Spleen (tissue), 11 donors: ENCODE results near the gene MED8. TPM values are rescaled to one million over a fixed set of nuclear protein-coding genes. Genes with fewer than 3 reads are reported as not detected.
"Not testable (repeated sequence)": the region's sequence is repeated elsewhere in the genome, so short reads cannot be mapped to it uniquely, and the experiment has no call there.

Source experiments
- DNase-seq: peaks from one replicate; pipeline ENCODE4 v3.0.0-alpha.2; 2020
- H3K27ac ChIP-seq, 8 donors: fragments of 200-600 bp; sonication (generic) in 7 of 8; 1 replicate in 4 of 8; 2 replicates in 4 of 8; pipeline versions ENCODE4 v1.5.0 to v1.8.0; 2016 to 2021; ENCODE audit warnings: inconsistent platforms in 4 of 8, mild to moderate bottlenecking in 4 of 8, moderate library complexity in 1 of 8
- H3K27me3 ChIP-seq, 7 donors: fragments of 200-600 bp; sonication (generic) in 6 of 7; replicated peaks in 1 of 7; 1 replicate in 4 of 7; 2 replicates in 3 of 7; pipeline versions ENCODE4 v1.5.0 to v1.8.0; 2016 to 2021; ENCODE audit warnings: inconsistent platforms in 3 of 7, mild to moderate bottlenecking in 1 of 7
- H3K36me3 ChIP-seq, 6 donors: fragments of 200-600 bp; sonication (generic) in 5 of 6; 1 replicate in 4 of 6; 2 replicates in 2 of 6; pipeline versions ENCODE4 v1.5.0 to v1.8.0; 2016 to 2021; ENCODE audit warnings: inconsistent platforms in 2 of 6
- H3K4me1 ChIP-seq, 6 donors: fragments of 200-600 bp; sonication (generic) in 5 of 6; 1 replicate in 3 of 6; 2 replicates in 3 of 6; pipeline versions ENCODE4 v1.5.0 to v1.8.0; 2016 to 2021; ENCODE audit warnings: inconsistent platforms in 3 of 6
- H3K4me3 ChIP-seq, 8 donors: fragments of 200-600 bp; sonication (generic) in 7 of 8; 1 replicate in 4 of 8; 2 replicates in 4 of 8; pipeline versions ENCODE4 v1.5.0 to v1.8.0; 2016 to 2021; ENCODE audit warnings: inconsistent platforms in 4 of 8, mild to moderate bottlenecking in 4 of 8, moderate library complexity in 2 of 8
- H3K9me3 ChIP-seq, 8 donors: fragments of 200-600 bp; sonication (generic) in 7 of 8; 1 replicate in 4 of 8; 2 replicates in 4 of 8; pipeline versions ENCODE4 v1.5.0 to v1.8.0; 2016 to 2021; ENCODE audit warnings: inconsistent platforms in 4 of 8
- POLR2A ChIP-seq, 3 donors: fragments of 450-650 bp; IDR thresholded peaks; one replicate each; pipeline ENCODE4 v1.5.1; 2017; ENCODE audit warnings: antibody characterized with exemption in 3 of 3, mild to moderate bottlenecking in 1 of 3
- POLR2AphosphoS5 ChIP-seq, 3 donors: sonication (generic); formaldehyde crosslinking; IDR thresholded peaks; one replicate each; pipeline ENCODE4 v1.5.1; 2017; ENCODE audit warnings: antibody characterized with exemption in 3 of 3
- WGBS, 5 donors: extraction: QIAGEN DNeasy Blood & Tissue Kit in 3 of 5; methylation state at CpG; one replicate each; pipeline versions ENCODE4 v1.1.5 to v1.1.7; 2013 to 2018; 5-methylcytosine and 5-hydroxymethylcytosine counted together
- intact Hi-C: fragments of 100-400 bp; cut with DNase I; formaldehyde crosslinking; loops from one replicate; pipeline ENCODE4 v1.15.0; 2023; ENCODE audit warnings: low total_unique reads
- polyA plus RNA-seq, 3 donors: library from polyadenylated mRNA; stranded (reverse); fragments of 200-250 nt; gene quantifications; one replicate each; pipeline ENCODE4 v1.2.1, GENCODE V29; 2013
- total RNA-seq, 7 donors: library from RNA; depleted of rRNA in 3 of 7; stranded (reverse); fragments of >200 nt in 3 of 7; fragmentation: NEBNext Ultra II Directional in 4 of 7; extraction: Animal tissue kit (Norgen Biotek cat#: 25700) in 4 of 7; gene quantifications; one replicate each; pipeline versions ENCODE4 v1.1.0 to v1.2.1, GENCODE V29; 2016 to 2021
- TF ChIP-seq, protein P1 (sequence below), 11 experiments: fragments of 200-600 bp in 7 of 11; fragments of 450-650 bp in 4 of 11; sonication (generic) in 4 of 11; IDR thresholded peaks in 8 of 11; conservative IDR thresholded peaks in 3 of 11; 1 replicate in 7 of 11; 2 replicates in 4 of 11; pipeline versions ENCODE4 v1.4.0 to v1.8.0; 2016 to 2021; ENCODE audit warnings: antibody characterized with exemption in 11 of 11, inconsistent platforms in 4 of 11, mild to moderate bottlenecking in 1 of 11
- donor health status: healthy with polysubstance abuse.
- donor health status: DM: no; HTN: no; CAD: no; lungs with moderate emphysema.
- donor health status: DM: no; HTN: no; CAD: no.
- donor health status: Bipolar disorder and iron deficiency.
- donor health status: healthy.
- donor health status: DM: no; HTN: no; CAD: no.
- donor health status: DM: yes; HTN: yes; CAD: no.

Gene MED8
- total and polyA plus RNA-seq, 10 donors: 18.3 to 38.3 (median 28.2) TPM

DNA sequence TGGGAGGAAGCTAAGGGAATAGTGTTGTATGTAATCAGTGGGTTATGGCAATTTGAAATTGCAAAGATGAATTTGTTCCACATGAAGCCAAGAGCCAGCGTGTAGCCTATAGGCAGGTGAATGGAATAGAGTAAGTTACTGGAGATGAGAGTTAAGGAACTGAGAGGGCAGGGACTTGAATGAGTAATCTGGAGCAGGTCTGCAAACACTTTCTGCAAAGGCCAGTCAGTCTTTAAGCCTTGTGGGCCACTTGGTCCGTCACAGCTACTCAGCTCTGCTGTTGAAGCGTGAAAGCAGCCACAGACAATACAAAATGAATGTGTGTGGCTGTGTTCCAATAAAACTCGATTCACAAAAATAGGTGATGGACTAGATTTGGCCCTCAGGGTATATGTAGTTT lies 29.3 kb upstream of the MED8 start:
- 74 to 94% (median 90%) methylated on average over 4 of the region's 4 CpGs for WGBS, 5 donors
- Histone ChIP-seq H3K27ac (no peak overlapping the region), H3K4me3 (no peak overlapping the region), H3K36me3 (peaks cover 5 to 91% (median 78%) of the 10 kb centered on the region in 6 donors), H3K4me1 (peaks cover 0 to 5% (median 0%) of the 10 kb centered on the region in 6 donors), H3K27me3 (no peaks in the 10 kb centered on the region), H3K9me3 (no peaks in the 10 kb centered on the region)
- TF ChIP-seq, protein P1, sequence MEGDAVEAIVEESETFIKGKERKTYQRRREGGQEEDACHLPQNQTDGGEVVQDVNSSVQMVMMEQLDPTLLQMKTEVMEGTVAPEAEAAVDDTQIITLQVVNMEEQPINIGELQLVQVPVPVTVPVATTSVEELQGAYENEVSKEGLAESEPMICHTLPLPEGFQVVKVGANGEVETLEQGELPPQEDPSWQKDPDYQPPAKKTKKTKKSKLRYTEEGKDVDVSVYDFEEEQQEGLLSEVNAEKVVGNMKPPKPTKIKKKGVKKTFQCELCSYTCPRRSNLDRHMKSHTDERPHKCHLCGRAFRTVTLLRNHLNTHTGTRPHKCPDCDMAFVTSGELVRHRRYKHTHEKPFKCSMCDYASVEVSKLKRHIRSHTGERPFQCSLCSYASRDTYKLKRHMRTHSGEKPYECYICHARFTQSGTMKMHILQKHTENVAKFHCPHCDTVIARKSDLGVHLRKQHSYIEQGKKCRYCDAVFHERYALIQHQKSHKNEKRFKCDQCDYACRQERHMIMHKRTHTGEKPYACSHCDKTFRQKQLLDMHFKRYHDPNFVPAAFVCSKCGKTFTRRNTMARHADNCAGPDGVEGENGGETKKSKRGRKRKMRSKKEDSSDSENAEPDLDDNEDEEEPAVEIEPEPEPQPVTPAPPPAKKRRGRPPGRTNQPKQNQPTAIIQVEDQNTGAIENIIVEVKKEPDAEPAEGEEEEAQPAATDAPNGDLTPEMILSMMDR (IDR thresholded peaks at IDR 0.05 in 8 of 11, conservative IDR thresholded peaks at IDR 0.05 in 3 of 11): no peak
- TF ChIP-seq POLR2A (IDR thresholded peaks at IDR 0.05): no peak
- TF ChIP-seq POLR2AphosphoS5 (IDR thresholded peaks at IDR 0.05): no peak
- no peak for DNase-seq
- intact Hi-C loops: no loop called here

DNA sequence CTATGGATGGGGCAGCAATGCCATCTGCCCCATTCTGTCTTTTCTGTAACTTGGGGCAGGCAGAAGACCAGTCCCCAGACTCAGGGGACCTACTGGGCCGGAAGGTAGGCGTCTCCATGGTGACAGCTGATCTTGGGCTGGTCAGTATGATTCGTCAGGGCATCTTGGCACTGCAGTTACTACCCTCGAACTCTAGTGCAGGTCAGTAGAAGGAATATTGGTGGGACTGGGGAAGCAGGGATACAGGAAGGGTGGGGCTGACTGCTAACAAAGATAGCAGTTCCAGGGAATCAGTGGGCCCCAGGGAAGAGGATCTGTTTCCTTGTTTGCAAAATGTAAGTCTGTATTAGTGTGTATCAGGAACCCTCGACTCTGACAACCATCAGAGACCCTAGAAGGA lies 26.3 kb upstream of the MED8 start:
- H3K4me3 ChIP-seq: no peak overlapping the region
- H3K36me3 ChIP-seq: peaks cover 5 to 77% (median 55%) of the 10 kb centered on the region in 6 donors
- H3K27me3 ChIP-seq: no peaks in the 10 kb centered on the region
- WGBS, 5 donors: 70 to 90% (median 81%) methylated on average over 5 of the region's 5 CpGs
- TF ChIP-seq, protein P1 (IDR thresholded peaks at IDR 0.05 in 8 of 11, conservative IDR thresholded peaks at IDR 0.05 in 3 of 11): no peak
- TF ChIP-seq POLR2AphosphoS5 (IDR thresholded peaks at IDR 0.05): no peak
- no peak for TF ChIP-seq POLR2A (IDR thresholded peaks at IDR 0.05)
- H3K4me1 ChIP-seq: peaks cover 0 to 5% (median 0%) of the 10 kb centered on the region in 6 donors
- intact Hi-C loops: loop anchor here (2.0 kb wide), 1 partner anchor 189 kb away; no protein-coding TSS in a partner anchor
- no peak for DNase-seq
- H3K9me3 ChIP-seq: no peaks in the 10 kb centered on the region
- H3K27ac ChIP-seq: peak overlapping the region in 2 of 8 donors; percentile 2 to 36

DNA sequence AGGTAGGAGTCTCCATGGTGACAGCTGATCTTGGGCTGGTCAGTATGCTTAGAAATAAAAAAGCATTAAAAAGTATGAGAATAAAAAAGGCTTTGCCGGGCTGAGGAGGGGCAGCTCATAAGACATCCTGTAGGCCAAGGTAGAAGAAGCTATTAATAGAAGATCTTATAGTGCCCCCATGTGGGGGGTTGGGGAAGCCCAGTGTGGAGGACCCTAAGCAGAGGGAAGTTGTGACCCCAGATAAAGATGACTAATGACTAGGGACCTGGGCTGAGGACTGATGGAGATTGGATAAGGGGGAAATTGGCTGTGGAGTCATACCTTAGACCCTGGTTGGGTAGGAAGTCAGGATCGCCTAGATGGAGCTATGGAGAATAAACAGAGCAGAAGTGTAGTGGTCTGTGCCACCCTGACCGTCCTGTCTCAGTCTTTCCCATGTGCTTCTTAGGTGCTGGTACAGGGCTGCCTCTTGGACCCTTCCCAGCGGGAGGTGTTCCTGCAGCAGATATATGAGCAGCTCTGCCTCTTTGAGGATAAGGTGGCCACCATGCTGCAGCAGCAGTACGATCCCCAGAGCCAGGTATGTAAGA lies 25.1 kb upstream of the MED8 start:
- Histone ChIP-seq H3K9me3 (no peaks in the 10 kb centered on the region), H3K4me3 (no peak overlapping the region), H3K27me3 (no peaks in the 10 kb centered on the region), H3K36me3 (peaks cover 5 to 77% (median 46%) of the 10 kb centered on the region in 6 donors), H3K27ac (no peak overlapping the region), H3K4me1 (peaks cover 0 to 5% (median 0%) of the 10 kb centered on the region in 6 donors)
- no peak for DNase-seq
- TF ChIP-seq POLR2AphosphoS5 (IDR thresholded peaks at IDR 0.05): no peak
- TF ChIP-seq POLR2A (IDR thresholded peaks at IDR 0.05): no peak
- TF ChIP-seq, protein P1 (IDR thresholded peaks at IDR 0.05 in 8 of 11, conservative IDR thresholded peaks at IDR 0.05 in 3 of 11): peak; percentile 60 to 89 (median 82)
- intact Hi-C loops: loop anchor here (2.0 kb wide), 1 partner anchor 188 kb away; no protein-coding TSS in a partner anchor
- WGBS, 5 donors: 73 to 89% (median 81%) methylated on average over 5 of the region's 5 CpGs

DNA sequence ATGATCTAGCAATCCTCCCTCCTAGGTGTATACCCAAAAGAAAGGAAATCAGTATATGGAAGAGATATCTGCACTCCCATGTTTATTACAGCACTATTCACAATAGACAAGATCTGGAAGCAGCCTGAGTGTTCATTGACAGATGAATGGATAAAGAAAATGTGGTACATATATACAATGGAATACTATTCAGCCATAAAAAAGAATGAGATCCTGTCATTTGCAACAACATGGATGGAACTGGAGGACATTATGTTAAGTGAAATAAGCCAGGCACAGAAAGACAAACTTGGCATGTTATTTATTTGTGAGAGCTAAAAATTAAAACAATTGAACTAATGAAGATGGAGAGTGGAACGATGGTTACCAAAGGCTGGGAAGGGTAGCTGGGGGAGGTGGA lies 23.8 kb upstream of the MED8 start:
- DNase-seq, H3K4me1 ChIP-seq, H3K27me3 ChIP-seq, H3K4me3 ChIP-seq, H3K9me3 ChIP-seq, H3K27ac ChIP-seq, intact Hi-C loops: not testable (repeated sequence)
- WGBS, 5 donors: 92 to 100% (median 98%) methylated on average over 1 of the region's 1 CpG
- peaks cover 0 to 77% (median 43%) of the 10 kb centered on the region in 6 donors for H3K36me3 ChIP-seq
